WERI-Rb-1 (cell line): ENCODE results near the gene NRTN.

ENCODE experiments used
- DNase-seq: peaks from one replicate; pipeline ENCODE4 v3.0.0-alpha.2; 2020
- H3K27ac ChIP-seq: fragments of 250-450 bp; sonication (Bioruptor Pico); 2 replicates; pipeline ENCODE4 v1.5.1; 2020; ENCODE audit warnings: mild to moderate bottlenecking, moderate library complexity
- H3K27me3 ChIP-seq: fragments of 250-450 bp; sonication (Bioruptor Pico); 2 replicates; pipeline ENCODE4 v1.5.1; 2021; ENCODE audit warnings: mild to moderate bottlenecking, low read depth, moderate library complexity; ENCODE audit not compliant: insufficient read depth, severe bottlenecking
- H3K36me3 ChIP-seq: fragments of 250-450 bp; sonication (Bioruptor Pico); 2 replicates; pipeline ENCODE4 v1.5.1; 2020; ENCODE audit warnings: mild to moderate bottlenecking, moderate library complexity
- H3K4me3 ChIP-seq: 2 replicates; pipeline ENCODE4 v1.5.1; 2011; ENCODE audit warnings: low read depth, mild to moderate bottlenecking, control low read depth, low read length
- H3K9me3 ChIP-seq: fragments of 250-450 bp; sonication (Bioruptor Pico); 2 replicates; pipeline ENCODE4 v1.5.1; 2021; ENCODE audit warnings: mild to moderate bottlenecking, moderate library complexity; ENCODE audit not compliant: severe bottlenecking
- TF ChIP-seq, protein P1 (sequence below): IDR thresholded peaks from 2 replicates; pipeline ENCODE4 v1.5.1; 2011; ENCODE audit warnings: low read depth, mild to moderate bottlenecking, control low read depth, inconsistent platforms, low read length

NRTN gene

GRCh38 chr19:5826531-5827341 lies 21.9 kb downstream of the NRTN start:
- Histone ChIP-seq H3K27ac (no peak overlapping the region), H3K9me3 (no peaks in the 10 kb centered on the region), H3K27me3 (no peaks in the 10 kb centered on the region), H3K4me3 (no peak overlapping the region), H3K36me3 (no peaks in the 10 kb centered on the region)
- DNase-seq, result peak; percentile 83
- TF ChIP-seq, protein P1, sequence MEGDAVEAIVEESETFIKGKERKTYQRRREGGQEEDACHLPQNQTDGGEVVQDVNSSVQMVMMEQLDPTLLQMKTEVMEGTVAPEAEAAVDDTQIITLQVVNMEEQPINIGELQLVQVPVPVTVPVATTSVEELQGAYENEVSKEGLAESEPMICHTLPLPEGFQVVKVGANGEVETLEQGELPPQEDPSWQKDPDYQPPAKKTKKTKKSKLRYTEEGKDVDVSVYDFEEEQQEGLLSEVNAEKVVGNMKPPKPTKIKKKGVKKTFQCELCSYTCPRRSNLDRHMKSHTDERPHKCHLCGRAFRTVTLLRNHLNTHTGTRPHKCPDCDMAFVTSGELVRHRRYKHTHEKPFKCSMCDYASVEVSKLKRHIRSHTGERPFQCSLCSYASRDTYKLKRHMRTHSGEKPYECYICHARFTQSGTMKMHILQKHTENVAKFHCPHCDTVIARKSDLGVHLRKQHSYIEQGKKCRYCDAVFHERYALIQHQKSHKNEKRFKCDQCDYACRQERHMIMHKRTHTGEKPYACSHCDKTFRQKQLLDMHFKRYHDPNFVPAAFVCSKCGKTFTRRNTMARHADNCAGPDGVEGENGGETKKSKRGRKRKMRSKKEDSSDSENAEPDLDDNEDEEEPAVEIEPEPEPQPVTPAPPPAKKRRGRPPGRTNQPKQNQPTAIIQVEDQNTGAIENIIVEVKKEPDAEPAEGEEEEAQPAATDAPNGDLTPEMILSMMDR, result peak; percentile 23; the same call in 1 of the 2 replicates

DNA sequence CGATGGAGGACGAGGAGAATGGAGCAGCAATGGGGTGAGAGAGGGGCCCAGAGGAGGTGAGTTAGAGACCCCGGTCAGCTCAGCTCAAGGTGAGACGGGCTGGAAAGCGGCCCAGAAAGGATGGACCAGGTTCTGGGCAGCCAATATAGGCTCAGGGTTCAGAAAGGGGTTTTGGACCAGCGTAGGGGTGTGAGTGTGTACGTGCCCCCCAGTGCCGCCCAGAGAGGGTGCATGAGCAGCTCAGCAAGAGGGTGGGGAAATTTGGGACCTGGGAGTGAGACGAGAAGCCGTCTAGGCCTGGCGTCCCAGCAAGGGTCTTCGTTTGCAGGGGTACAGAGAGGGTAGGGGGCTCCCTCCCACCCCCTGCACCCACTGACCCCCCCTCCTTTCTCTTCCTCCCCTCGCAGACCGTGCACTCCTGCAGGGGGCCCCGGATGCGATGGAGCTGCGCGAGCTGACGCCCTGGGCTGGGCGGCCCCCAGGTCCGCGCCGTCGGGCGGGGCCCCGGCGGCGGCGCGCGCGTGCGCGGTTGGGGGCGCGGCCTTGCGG lies 22.5 kb downstream of the NRTN start:
- Histone ChIP-seq H3K27ac (no peak overlapping the region), H3K4me3 (no peak overlapping the region)

DNA sequence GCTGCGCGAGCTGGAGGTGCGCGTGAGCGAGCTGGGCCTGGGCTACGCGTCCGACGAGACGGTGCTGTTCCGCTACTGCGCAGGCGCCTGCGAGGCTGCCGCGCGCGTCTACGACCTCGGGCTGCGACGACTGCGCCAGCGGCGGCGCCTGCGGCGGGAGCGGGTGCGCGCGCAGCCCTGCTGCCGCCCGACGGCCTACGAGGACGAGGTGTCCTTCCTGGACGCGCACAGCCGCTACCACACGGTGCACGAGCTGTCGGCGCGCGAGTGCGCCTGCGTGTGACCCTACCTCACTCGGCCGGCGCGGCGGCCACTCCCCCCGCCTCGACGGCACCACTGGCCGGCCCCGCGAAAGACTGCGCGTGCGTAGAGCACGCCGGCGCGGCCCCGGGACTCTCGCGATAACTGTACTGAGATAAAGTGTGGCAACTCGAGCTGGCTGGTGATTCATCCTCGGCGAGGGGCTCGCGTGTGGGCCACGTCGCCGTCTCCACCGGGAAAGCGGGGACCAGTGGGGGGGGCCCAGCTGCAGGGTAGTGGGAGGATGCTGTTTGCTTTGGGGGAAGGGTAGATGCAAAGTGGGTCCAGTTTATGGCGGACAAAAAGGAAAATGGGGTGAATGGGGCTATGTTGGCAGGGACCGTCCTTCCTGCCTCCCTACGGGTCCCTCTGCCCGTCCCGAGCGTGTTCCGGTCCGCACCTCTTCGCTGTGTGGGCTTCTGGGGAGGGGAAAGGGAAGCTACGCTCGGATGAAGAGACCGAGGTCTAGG lies 23.2 kb downstream of the NRTN start:
- Histone ChIP-seq H3K27ac (no peak overlapping the region), H3K4me3 (no peak overlapping the region), H3K36me3 (no peaks in the 10 kb centered on the region), H3K9me3 (no peaks in the 10 kb centered on the region), H3K27me3 (no peaks in the 10 kb centered on the region)
- DNase-seq, result no peak
- TF ChIP-seq, protein P1, result no peak

More for the DNA sequence above, 22.5 kb downstream of the NRTN start:
- no peaks in the 10 kb centered on the region for H3K27me3 ChIP-seq
- TF ChIP-seq, protein P1, result no peak
- H3K9me3 ChIP-seq, result no peaks in the 10 kb centered on the region
- H3K36me3 ChIP-seq, result no peaks in the 10 kb centered on the region
- DNase-seq, result no peak

DNA sequence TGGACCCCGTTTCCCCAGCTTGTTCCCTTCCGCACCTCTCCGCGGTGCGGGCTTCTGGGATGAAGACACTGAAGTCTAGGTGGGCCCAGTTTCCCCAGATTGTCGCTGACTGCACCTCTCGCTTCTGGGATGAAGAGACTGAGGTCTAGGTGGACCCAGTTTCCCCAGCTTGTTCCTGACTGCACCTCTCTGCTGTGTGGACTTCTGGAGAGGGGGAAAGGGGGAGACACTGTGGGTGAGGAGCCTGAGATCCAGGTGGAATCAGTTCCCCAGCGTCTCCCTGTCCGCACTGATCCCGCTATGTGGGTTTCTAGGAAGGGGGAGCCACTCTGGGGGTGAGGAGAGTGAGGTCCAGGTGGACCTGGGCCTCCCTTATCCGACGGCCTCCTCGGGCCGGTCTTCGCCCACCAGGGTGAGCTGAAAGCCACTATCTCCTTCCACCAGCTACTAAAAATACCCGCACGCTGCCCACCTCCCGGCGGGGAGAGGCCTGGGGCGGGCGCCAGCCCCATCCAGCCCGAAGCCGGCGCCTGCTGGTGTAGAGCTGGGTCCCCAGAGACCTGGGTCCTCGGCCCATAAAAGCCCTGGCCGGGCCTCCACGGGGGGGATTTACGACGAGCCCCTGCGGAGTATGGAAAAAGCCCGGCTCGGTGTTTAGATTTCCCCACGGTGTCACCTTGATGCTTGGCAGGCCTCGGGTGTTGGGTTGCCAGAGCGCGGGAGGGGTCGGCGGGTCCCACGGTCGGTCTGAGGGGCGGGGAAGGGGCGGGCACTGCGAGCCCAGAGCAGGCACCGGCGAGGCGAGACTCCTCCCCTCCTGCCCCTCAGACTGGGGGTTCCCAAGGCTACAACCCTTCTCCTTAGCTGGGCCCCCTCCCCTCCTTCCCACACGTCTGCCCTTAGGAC lies 24.0 kb downstream of the NRTN start:
- Histone ChIP-seq H3K36me3 (no peaks in the 10 kb centered on the region), H3K4me3 (no peak overlapping the region), H3K27me3 (no peaks in the 10 kb centered on the region), H3K9me3 (no peaks in the 10 kb centered on the region), H3K27ac (no peak overlapping the region)
- TF ChIP-seq, protein P1, result no peak
- DNase-seq, result no peak

GRCh38 chr19:5829567-5830310 lies 24.9 kb downstream of the NRTN start:
- no peak for DNase-seq
- H3K4me3 ChIP-seq, result no peak overlapping the region
- no peaks in the 10 kb centered on the region for H3K9me3 ChIP-seq
- TF ChIP-seq, protein P1, result no peak
- no peaks in the 10 kb centered on the region for H3K36me3 ChIP-seq
- no peaks in the 10 kb centered on the region for H3K27me3 ChIP-seq
- H3K27ac ChIP-seq, result no peak overlapping the region
